Tibial nerve (tissue), 4 donors: ENCODE measurements around the gene PTK7.
A peak's percentile ranks its signal among the peaks of the same experiment; 100 is the strongest.

ENCODE experiments used
- CTCF ChIP-seq, 5 experiments: fragments of 200-600 bp in 3 of 5; fragments of 450-650 bp in 2 of 5; sonication (generic) in 3 of 5; IDR thresholded peaks; one replicate each; pipeline ENCODE4 v1.5.1; 2016 to 2019; ENCODE audit warnings: antibody characterized with exemption in 5 of 5, mild to moderate bottlenecking in 3 of 5, moderate library complexity in 2 of 5
- EP300 ChIP-seq, 2 donors: sonication (generic); formaldehyde crosslinking; IDR thresholded peaks; one replicate each; pipeline ENCODE4 v1.6.1; 2017; ENCODE audit warnings: antibody characterized with exemption in 2 of 2, mild to moderate bottlenecking in 1 of 2
- POLR2A ChIP-seq, 2 donors: fragments of 450-650 bp; IDR thresholded peaks; one replicate each; pipeline ENCODE4 v1.6.1; 2017; ENCODE audit warnings: antibody characterized with exemption in 2 of 2, mild to moderate bottlenecking in 2 of 2, moderate library complexity in 2 of 2

- TF ChIP-seq EP300 (IDR thresholded peaks at IDR 0.05) (peak; percentile 77 to 91), CTCF (IDR thresholded peaks at IDR 0.05) (peak in 1 of 5 experiments; percentile 24), POLR2A (IDR thresholded peaks at IDR 0.05) (peak; percentile 74 to 77)
These were observed 22.4 kb upstream of the PTK7 start, which contains the start of gene CUL7 for GRCh38 chr6:43053545-43054205.
